Measurements from ENCODE around the gene SEC14L2. TPM values are rescaled to one million over a fixed set of nuclear protein-coding genes. Genes with fewer than 3 reads are reported as not detected.

Gene SEC14L2
- total RNA-seq, 1 experiment from 2014 or later: 8.2 TPM

- no peaks in the 10 kb centered on the region for H3K27me3 ChIP-seq (ENCODE audit: insufficient read depth, low read length)
- peak overlapping the region; percentile 22 for H2AK5ac ChIP-seq (ENCODE audit: insufficient read length, low read length)
- H3K9me3 Mint-ChIP-seq: no peaks in the 10 kb centered on the region; a peak in 1 of 5 replicates
- no peak for DNase-seq
- H2BK5ac ChIP-seq (ENCODE audit: insufficient read length, low read length): no peak overlapping the region
- no peak overlapping the region for H3K23ac ChIP-seq (ENCODE audit: insufficient read length, low read depth, low read length)
- no CpG with 5 or more reads among the region's 1 CpG for WGBS (ENCODE audit: extremely low coverage, insufficient read length, low lambda C conversion rate)
- H3K14ac ChIP-seq (ENCODE audit: insufficient read depth, low read length): no peak overlapping the region
- H3K79me2 ChIP-seq (ENCODE audit: insufficient read depth, low read length): no peaks in the 10 kb centered on the region
- no peak overlapping the region for H3K18ac ChIP-seq (ENCODE audit: insufficient read length, low read depth, low read length)
- TF ChIP-seq CTCF (conservative IDR thresholded peaks at IDR 0.05): no peak
- H3K56ac ChIP-seq (ENCODE audit: insufficient read length, low read depth, low read length): no peak overlapping the region
- H3K4me1 ChIP-seq (ENCODE audit: insufficient read depth, low read length): no peaks in the 10 kb centered on the region
- H2BK20ac ChIP-seq (ENCODE audit: low read depth, low read length, poor library complexity, severe bottlenecking): no peak overlapping the region
- no peaks in the 10 kb centered on the region for H4K20me1 ChIP-seq (ENCODE audit: control insufficient read depth, insufficient read depth, insufficient read length)
- no peak overlapping the region for H3T11ph ChIP-seq (ENCODE audit: low read length)
- H2AFZ ChIP-seq (ENCODE audit: low read length): no peak overlapping the region
- H3K4me3 Mint-ChIP-seq: no peak overlapping the region
- no peak overlapping the region for H4K91ac ChIP-seq (ENCODE audit: insufficient read length, low read depth, low read length)
- H4K5ac ChIP-seq (ENCODE audit: insufficient read length, low read depth, low read length): no peak overlapping the region
- H3K9ac ChIP-seq (ENCODE audit: extremely low read depth, insufficient read length, low read length): no peak overlapping the region
- H3K27ac Mint-ChIP-seq: no peak overlapping the region
- no peaks in the 10 kb centered on the region for H3K79me1 ChIP-seq (ENCODE audit: insufficient read depth, low read depth, low read length, poor library complexity, severe bottlenecking)
- no peak overlapping the region for H3K4ac ChIP-seq (ENCODE audit: low read depth, low read length)
- peaks cover 3% of the 10 kb centered on the region for H3K27me3 Mint-ChIP-seq (ENCODE audit: low read depth)
- H2BK15ac ChIP-seq (ENCODE audit: low read depth, low read length): no peak overlapping the region
- no peaks in the 10 kb centered on the region for H3K23me2 ChIP-seq (ENCODE audit: insufficient read length, low read depth, low read length, poor library complexity, severe bottlenecking)
- H2BK120ac ChIP-seq (ENCODE audit: low read depth, low read length, poor library complexity, severe bottlenecking): no peak overlapping the region
- H3K27ac ChIP-seq (ENCODE audit: insufficient read length, low read depth, low read length): no peak overlapping the region
- peaks cover 11 to 14% of the 10 kb centered on the region in 2 experiments for H3K4me1 Mint-ChIP-seq
- H4K8ac ChIP-seq (replicated peaks; ENCODE audit: insufficient read length, low read depth, low read length): no peak overlapping the region
- H3K9me3 ChIP-seq (ENCODE audit: control insufficient read depth, low read depth, low read length): no peaks in the 10 kb centered on the region
- H3K36me3 Mint-ChIP-seq (ENCODE audit: insufficient read depth in 1 of 3, low read depth in 3 of 3): peaks cover 0 to 5% (median under 1%) of the 10 kb centered on the region in 3 experiments; a peak in 4 of 7 replicates
- H2BK12ac ChIP-seq (ENCODE audit: insufficient read length, low read depth, low read length): no peak overlapping the region
- no peak overlapping the region for H3K4me2 ChIP-seq (ENCODE audit: insufficient read depth, insufficient read length, low read length)
Measured at GRCh38 chr22:30433773-30434172, 37.0 kb downstream of the SEC14L2 start.
